Loucy (cell line): ENCODE results near the gene SLC35E3.

Experiments used
- H2AFZ ChIP-seq: fragments of 200-600 bp; sonication (generic); 2 replicates; pipeline ENCODE4 v1.6.0; 2016; ENCODE audit warnings: antibody characterized with exemption, mild to moderate bottlenecking, low read length, moderate library complexity
- H3F3A ChIP-seq: fragments of 200-600 bp; 2 replicates; pipeline ENCODE4 v1.6.0; 2016; ENCODE audit warnings: antibody characterized with exemption, low read depth, mild to moderate bottlenecking
- H3K27me3 ChIP-seq: fragments of 200-600 bp; sonication (generic); 2 replicates; pipeline ENCODE4 v1.6.1; 2014; ENCODE audit warnings: low read length, mild to moderate bottlenecking; ENCODE audit not compliant: insufficient read depth, poor library complexity, severe bottlenecking
- H3K36me3 ChIP-seq: fragments of 200-600 bp; sonication (generic); 2 replicates; pipeline ENCODE4 v1.6.1; 2016; ENCODE audit warnings: low read length; ENCODE audit not compliant: insufficient read depth
- H3K4me1 ChIP-seq: fragments of 200-600 bp; sonication (generic); 2 replicates; pipeline ENCODE4 v1.5.1; 2014; ENCODE audit warnings: low read length, mild to moderate bottlenecking; ENCODE audit not compliant: insufficient read depth, poor library complexity, severe bottlenecking
- H3K4me2 ChIP-seq: fragments of 200-600 bp; sonication (generic); 2 replicates; pipeline ENCODE4 v1.6.0; 2014; ENCODE audit warnings: antibody characterized with exemption, low read length, low read depth, mild to moderate bottlenecking; ENCODE audit not compliant: poor library complexity, severe bottlenecking
- H3K4me3 ChIP-seq: fragments of 200-600 bp; sonication (generic); 2 replicates; pipeline ENCODE4 v1.5.1; 2014; ENCODE audit warnings: low read length, mild to moderate bottlenecking, mixed read lengths; ENCODE audit not compliant: poor library complexity, severe bottlenecking
- H3K79me2 ChIP-seq: fragments of 200-600 bp; sonication (generic); 2 replicates; pipeline ENCODE4 v1.6.1; 2014; ENCODE audit warnings: low read length; ENCODE audit not compliant: insufficient read depth
- H3K9ac ChIP-seq: fragments of 200-600 bp; sonication (generic); 2 replicates; pipeline ENCODE4 v1.6.0; 2014; ENCODE audit warnings: mild to moderate bottlenecking, low read depth, low read length, moderate library complexity; ENCODE audit not compliant: poor library complexity, severe bottlenecking
- H3K9me2 ChIP-seq: fragments of 200-600 bp; sonication (generic); replicated peaks from 2 replicates; pipeline ENCODE4 v1.6.1; 2016; ENCODE audit warnings: low read depth, low read length, mixed read lengths
- H3K9me3 ChIP-seq: fragments of 200-600 bp; sonication (generic); 2 replicates; pipeline ENCODE4 v1.6.1; 2014; ENCODE audit warnings: mild to moderate bottlenecking, antibody characterized with exemption, low read length, low read depth; ENCODE audit not compliant: insufficient read depth
- H4K20me1 ChIP-seq: fragments of 200-600 bp; sonication (generic); 2 replicates; pipeline ENCODE4 v1.6.0; 2014; ENCODE audit warnings: antibody characterized with exemption, low read length, mild to moderate bottlenecking; ENCODE audit not compliant: insufficient read depth, poor library complexity, severe bottlenecking
- EZH2phosphoT487 ChIP-seq: fragments of 200-600 bp; IDR thresholded peaks from 2 replicates; pipeline ENCODE4 v1.6.1; 2018; ENCODE audit warnings: antibody characterized with exemption, mild to moderate bottlenecking, moderate library complexity, borderline replicate concordance
- TF ChIP-seq, protein P1 (sequence below): fragments of 200-600 bp; sonication (generic); conservative IDR thresholded peaks from 2 replicates; pipeline ENCODE4 v1.5.1; 2014; ENCODE audit warnings: mild to moderate bottlenecking, antibody characterized with exemption, low read length

SLC35E3 gene

GRCh38 chr12:68784015-68784414 lies 38.0 kb downstream of the SLC35E3 start:
- H3K9me3 ChIP-seq, result no peaks in the 10 kb centered on the region
- no peak overlapping the region for H3K4me3 ChIP-seq
- no peaks in the 10 kb centered on the region for H3F3A ChIP-seq
- no peak overlapping the region for H3K9ac ChIP-seq
- H3K79me2 ChIP-seq, result no peaks in the 10 kb centered on the region
- no peak overlapping the region for H3K4me2 ChIP-seq
- no peaks in the 10 kb centered on the region for H3K36me3 ChIP-seq
- no peaks in the 10 kb centered on the region for H4K20me1 ChIP-seq
- TF ChIP-seq, protein P1, sequence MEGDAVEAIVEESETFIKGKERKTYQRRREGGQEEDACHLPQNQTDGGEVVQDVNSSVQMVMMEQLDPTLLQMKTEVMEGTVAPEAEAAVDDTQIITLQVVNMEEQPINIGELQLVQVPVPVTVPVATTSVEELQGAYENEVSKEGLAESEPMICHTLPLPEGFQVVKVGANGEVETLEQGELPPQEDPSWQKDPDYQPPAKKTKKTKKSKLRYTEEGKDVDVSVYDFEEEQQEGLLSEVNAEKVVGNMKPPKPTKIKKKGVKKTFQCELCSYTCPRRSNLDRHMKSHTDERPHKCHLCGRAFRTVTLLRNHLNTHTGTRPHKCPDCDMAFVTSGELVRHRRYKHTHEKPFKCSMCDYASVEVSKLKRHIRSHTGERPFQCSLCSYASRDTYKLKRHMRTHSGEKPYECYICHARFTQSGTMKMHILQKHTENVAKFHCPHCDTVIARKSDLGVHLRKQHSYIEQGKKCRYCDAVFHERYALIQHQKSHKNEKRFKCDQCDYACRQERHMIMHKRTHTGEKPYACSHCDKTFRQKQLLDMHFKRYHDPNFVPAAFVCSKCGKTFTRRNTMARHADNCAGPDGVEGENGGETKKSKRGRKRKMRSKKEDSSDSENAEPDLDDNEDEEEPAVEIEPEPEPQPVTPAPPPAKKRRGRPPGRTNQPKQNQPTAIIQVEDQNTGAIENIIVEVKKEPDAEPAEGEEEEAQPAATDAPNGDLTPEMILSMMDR, result no peak
- TF ChIP-seq EZH2phosphoT487, result no peak
- no peaks in the 10 kb centered on the region for H3K9me2 ChIP-seq
- H2AFZ ChIP-seq, result no peak overlapping the region
- H3K4me1 ChIP-seq, result peaks cover 7% of the 10 kb centered on the region
- no peaks in the 10 kb centered on the region for H3K27me3 ChIP-seq

DNA sequence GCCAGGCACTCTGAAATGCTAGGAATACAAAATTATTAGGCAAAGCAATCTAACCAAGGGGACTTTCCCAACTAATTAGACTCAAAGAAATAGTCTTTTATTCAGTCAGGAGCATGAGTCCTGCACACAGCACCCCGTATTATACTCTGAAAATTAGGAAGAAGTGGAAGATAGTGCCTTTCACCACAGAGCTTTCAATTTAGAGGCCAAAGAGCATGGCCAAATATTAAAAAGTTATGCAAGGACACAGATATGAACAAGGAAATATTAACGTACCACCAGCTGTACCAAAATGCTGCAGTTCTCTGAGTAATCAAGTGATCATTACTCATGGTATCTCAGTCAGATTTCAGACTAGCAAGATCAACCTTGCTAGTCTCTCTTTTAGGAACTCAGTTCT lies 39.4 kb downstream of the SLC35E3 start:
- no peak overlapping the region for H3K9ac ChIP-seq
- H2AFZ ChIP-seq, result no peak overlapping the region
- TF ChIP-seq, protein P1, result no peak
- no peak for TF ChIP-seq EZH2phosphoT487
- H3K9me2 ChIP-seq, result no peaks in the 10 kb centered on the region
- H3K36me3 ChIP-seq, result no peaks in the 10 kb centered on the region
- H3K9me3 ChIP-seq, result no peaks in the 10 kb centered on the region
- peaks cover 7% of the 10 kb centered on the region for H3K4me1 ChIP-seq
- no peaks in the 10 kb centered on the region for H4K20me1 ChIP-seq
- no peaks in the 10 kb centered on the region for H3F3A ChIP-seq
- no peak overlapping the region for H3K4me3 ChIP-seq
- H3K27me3 ChIP-seq, result no peaks in the 10 kb centered on the region
- no peaks in the 10 kb centered on the region for H3K79me2 ChIP-seq
- H3K4me2 ChIP-seq, result no peak overlapping the region

DNA sequence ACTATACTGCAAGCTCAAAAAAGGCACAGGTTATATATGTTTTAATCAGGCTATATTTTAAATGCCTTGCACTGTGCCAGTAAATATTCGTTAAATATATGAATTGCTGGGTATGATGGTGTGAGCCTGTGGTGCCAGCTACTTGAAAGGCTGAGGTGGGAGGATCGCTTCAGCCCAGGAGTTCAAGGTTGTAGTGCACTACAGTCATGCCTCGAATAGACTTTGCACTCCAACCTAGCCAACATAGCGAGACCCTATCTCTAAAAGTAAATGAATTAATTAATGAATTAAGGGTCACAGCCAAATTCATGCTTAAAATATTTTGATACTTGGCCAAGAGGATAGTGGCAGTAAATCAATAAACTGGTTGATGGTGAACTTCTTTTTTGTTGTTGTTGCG lies 39.8 kb downstream of the SLC35E3 start:
- Histone ChIP-seq H3K4me1 (peaks cover 7% of the 10 kb centered on the region), H3K36me3 (no peaks in the 10 kb centered on the region), H4K20me1 (no peaks in the 10 kb centered on the region), H3K9me3 (no peaks in the 10 kb centered on the region), H3K4me3 (no peak overlapping the region), H2AFZ (no peak overlapping the region), H3K9ac (no peak overlapping the region), H3K4me2 (no peak overlapping the region), H3K27me3 (no peaks in the 10 kb centered on the region), H3F3A (no peaks in the 10 kb centered on the region), H3K9me2 (no peaks in the 10 kb centered on the region), H3K79me2 (no peaks in the 10 kb centered on the region)
- TF ChIP-seq, protein P1, result no peak
- TF ChIP-seq EZH2phosphoT487, result no peak
